GM12892 (cell line): ENCODE results near the gene ACAP1. TPM values are rescaled to one million over a fixed set of nuclear protein-coding genes. Genes with fewer than 3 reads are reported as not detected.

Experiments
- DNase-seq: peaks from one replicate; pipeline ENCODE4 v3.0.0; 2011; ENCODE audit not compliant: insufficient read length
- FAIRE-seq: peaks from 2 replicates; lab custom pipeline; 2011; peaks lifted over from hg19 to GRCh38; lab: Jason Lieb, UNC
- POLR2A ChIP-seq: IDR thresholded peaks from 2 replicates; pipeline ENCODE4 v1.6.1; 2011; ENCODE audit warnings: low read depth, low read length, control low read depth
- POLR2AphosphoS5 ChIP-seq: IDR thresholded peaks from 2 replicates; pipeline ENCODE4 v1.6.1; 2011; ENCODE audit warnings: low read depth, low read length, control low read depth
- TAF1 ChIP-seq: IDR thresholded peaks from 2 replicates; pipeline ENCODE4 v1.6.1; 2011; ENCODE audit warnings: low read depth, mild to moderate bottlenecking, control low read depth, low read length, borderline replicate concordance
- polyA plus RNA-seq: library from polyadenylated mRNA; unstranded; fragments of >200 nt; gene quantifications from one replicate; pipeline ENCODE4 v1.2.1, GENCODE V29; 2012; ENCODE audit warnings: missing spikeins, inconsistent platforms; ENCODE audit not compliant: missing spikeins

ACAP1 gene
- 73.0 TPM for polyA plus RNA-seq

- peak; percentile 79 for DNase-seq
- peak; percentile 46; the same call in 1 of the 2 replicates for TF ChIP-seq TAF1
- peak; percentile 62 for TF ChIP-seq POLR2AphosphoS5
- TF ChIP-seq POLR2A = peak; percentile 65
- peak; percentile 96 for FAIRE-seq
These were observed at the start of gene ACAP1 for GRCh38 chr17:7336240-7337175. Gene ACAP1 (plus strand): TSS chr17:7336529. CDS start chr17:7336735, 206 bp downstream.

- FAIRE-seq (no peak), DNase-seq (no peak)
- TF ChIP-seq POLR2AphosphoS5 (no peak), POLR2A (no peak), TAF1 (no peak)
These were observed 46.9 kb upstream of the ACAP1 start for GRCh38 chr17:7289256-7290032.

GRCh38 chr17:7290166-7290565 is 46.2 kb upstream of the ACAP1 start:
- DNase-seq (no peak), FAIRE-seq (no peak)
- TF ChIP-seq POLR2A (no peak), TAF1 (no peak), POLR2AphosphoS5 (no peak)

- TF ChIP-seq POLR2AphosphoS5 (no peak), POLR2A (no peak), TAF1 (no peak)
- no peak for FAIRE-seq
- DNase-seq = no peak
These were observed 45.6 kb upstream of the ACAP1 start for GRCh38 chr17:7290685-7291084.

GRCh38 chr17:7292194-7292593 is 44.1 kb upstream of the ACAP1 start:
- DNase-seq = no peak
- FAIRE-seq = no peak
- TF ChIP-seq TAF1 (no peak), POLR2AphosphoS5 (no peak), POLR2A (no peak)

GRCh38 chr17:7292729-7293128 is 43.6 kb upstream of the ACAP1 start:
- no peak for FAIRE-seq

GRCh38 chr17:7293159-7293558 is 43.2 kb upstream of the ACAP1 start:
- no peak for DNase-seq
- no peak for TF ChIP-seq POLR2AphosphoS5
- no peak for TF ChIP-seq TAF1
- no peak for TF ChIP-seq POLR2A
- no peak for FAIRE-seq

More at GRCh38 chr17:7292729-7293128, 43.6 kb upstream of the ACAP1 start:
- no peak for TF ChIP-seq POLR2A
- TF ChIP-seq POLR2AphosphoS5 = no peak
- TF ChIP-seq TAF1 = no peak
- DNase-seq = no peak

- DNase-seq = no peak
- TF ChIP-seq TAF1 (no peak), POLR2AphosphoS5 (no peak), POLR2A (no peak)
- no peak for FAIRE-seq
These were observed 42.3 kb upstream of the ACAP1 start for GRCh38 chr17:7293816-7294613.

- DNase-seq = peak; percentile 86
- FAIRE-seq = peak; percentile 62
- TF ChIP-seq POLR2A = no peak
- TF ChIP-seq TAF1 = no peak
- no peak for TF ChIP-seq POLR2AphosphoS5
These were observed 41.6 kb upstream of the ACAP1 start, which contains the start of gene YBX2 for GRCh38 chr17:7294614-7295153. Gene YBX2 (minus strand): TSS chr17:7294639. CDS start chr17:7294500, 139 bp downstream.
